ENCODE measurements around the gene HCN2.

GRCh38 chr19:547836-548720, 41.6 kb upstream of the HCN2 start:
- TF ChIP-seq CTCF (IDR thresholded peaks at IDR 0.05; ENCODE audit: insufficient read depth, low read length, poor library complexity, severe bottlenecking) (no peak), EZH2phosphoT487 (conservative IDR thresholded peaks at IDR 0.05; ENCODE audit: low read length) (no peak)
